Testis (tissue), 3 donors: Measurements from ENCODE around the gene STRN3. TPM values are rescaled to one million over a fixed set of nuclear protein-coding genes. Genes with fewer than 3 reads are reported as not detected.

Experiments used
- DNase-seq: peaks from one replicate; pipeline ENCODE4 v3.0.0-alpha.2; 2019
- H3K27ac ChIP-seq, 2 donors: fragments of 200-600 bp; sonication (generic); one replicate each; pipeline ENCODE4 v1.5.1; 2019
- H3K27me3 ChIP-seq: fragments of 200-600 bp; sonication (generic); one replicate; pipeline ENCODE4 v1.5.1; 2019
- H3K36me3 ChIP-seq: fragments of 200-600 bp; sonication (generic); one replicate; pipeline ENCODE4 v1.5.1; 2017; ENCODE audit warnings: low read depth; ENCODE audit errors: missing control alignments
- H3K4me1 ChIP-seq: fragments of 200-600 bp; sonication (generic); one replicate; pipeline ENCODE4 v1.5.1; 2019
- H3K4me3 ChIP-seq, 2 donors: fragments of 200-600 bp; sonication (generic); one replicate each; pipeline ENCODE4 v1.5.1; 2017 to 2019
- H3K9me3 ChIP-seq: fragments of 200-600 bp; sonication (generic); one replicate; pipeline ENCODE4 v1.5.1; 2017
- POLR2A ChIP-seq: fragments of 450-650 bp; IDR thresholded peaks from one replicate; pipeline ENCODE4 v1.6.1; 2017; ENCODE audit warnings: antibody characterized with exemption, mild to moderate bottlenecking, moderate library complexity
- WGBS, 2 donors: methylation state at CpG; one replicate each; pipeline ENCODE4 v1.1.5; 2018; 5-methylcytosine and 5-hydroxymethylcytosine counted together
- intact Hi-C: fragments of 100-400 bp; cut with DNase I; formaldehyde crosslinking; loops from one replicate; pipeline ENCODE4 v1.15.1; 2023; ENCODE audit warnings: low total_unique reads
- polyA plus RNA-seq: library from polyadenylated mRNA; stranded (reverse); fragments of 350-450 nt; fragmentation: Illumina TruSeq; extraction: RNeasy Lipid Tissue Mini Kit (QIAGEN cat#74804); gene quantifications from one replicate; pipeline ENCODE4 v1.2.3, GENCODE V29; 2014; ENCODE audit warnings: low read depth, low replicate concordance; ENCODE audit not compliant: insufficient read depth
- total RNA-seq, 2 donors: library from RNA; depleted of rRNA; stranded (reverse); fragments of >200 nt; gene quantifications; one replicate each; pipeline ENCODE4 v1.2.3, GENCODE V29; 2016
- TF ChIP-seq, protein P1 (sequence below), 3 experiments: fragments of 450-650 bp in 2 of 3; fragments of 200-600 bp in 1 of 3; sonication (generic) in 1 of 3; IDR thresholded peaks; one replicate each; pipeline ENCODE4 v1.5.1; 2016 to 2019; ENCODE audit warnings: antibody characterized with exemption in 3 of 3, mild to moderate bottlenecking in 2 of 3, moderate library complexity in 1 of 3

Gene STRN3
- total and polyA plus RNA-seq, 3 donors from 2014 or later: 35.1 to 65.2 (median 60.1) TPM

DNA sequence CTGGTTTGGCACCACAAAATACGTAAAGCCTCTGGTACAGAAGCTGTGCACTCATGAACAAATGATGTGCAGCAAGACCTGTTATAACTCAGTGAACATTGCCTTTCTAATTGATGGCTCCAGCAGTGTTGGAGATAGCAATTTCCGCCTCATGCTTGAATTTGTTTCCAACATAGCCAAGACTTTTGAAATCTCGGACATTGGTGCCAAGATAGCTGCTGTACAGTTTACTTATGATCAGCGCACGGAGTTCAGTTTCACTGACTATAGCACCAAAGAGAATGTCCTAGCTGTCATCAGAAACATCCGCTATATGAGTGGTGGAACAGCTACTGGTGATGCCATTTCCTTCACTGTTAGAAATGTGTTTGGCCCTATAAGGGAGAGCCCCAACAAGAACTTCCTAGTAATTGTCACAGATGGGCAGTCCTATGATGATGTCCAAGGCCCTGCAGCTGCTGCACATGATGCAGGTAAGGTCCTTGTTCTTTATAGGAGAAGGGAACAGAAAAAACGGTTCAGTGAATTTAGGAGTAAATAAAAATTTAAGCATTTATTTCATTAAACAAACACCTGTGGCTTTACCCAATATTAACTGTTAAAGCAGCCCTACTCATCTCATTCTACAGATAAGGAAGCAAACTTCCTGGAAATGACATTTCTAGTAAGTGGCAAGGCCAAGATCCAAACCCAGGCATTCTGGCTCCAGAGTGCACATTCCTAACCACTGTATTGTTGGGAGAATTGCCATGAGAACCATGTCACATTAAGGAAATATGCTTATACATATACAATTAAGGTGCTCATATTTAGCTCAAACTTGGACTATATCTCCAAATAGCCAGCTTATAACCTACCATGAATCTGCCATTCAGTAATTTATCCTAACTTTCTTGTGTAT is 140.1 kb downstream of the STRN3 start:
- TF ChIP-seq, protein P1, sequence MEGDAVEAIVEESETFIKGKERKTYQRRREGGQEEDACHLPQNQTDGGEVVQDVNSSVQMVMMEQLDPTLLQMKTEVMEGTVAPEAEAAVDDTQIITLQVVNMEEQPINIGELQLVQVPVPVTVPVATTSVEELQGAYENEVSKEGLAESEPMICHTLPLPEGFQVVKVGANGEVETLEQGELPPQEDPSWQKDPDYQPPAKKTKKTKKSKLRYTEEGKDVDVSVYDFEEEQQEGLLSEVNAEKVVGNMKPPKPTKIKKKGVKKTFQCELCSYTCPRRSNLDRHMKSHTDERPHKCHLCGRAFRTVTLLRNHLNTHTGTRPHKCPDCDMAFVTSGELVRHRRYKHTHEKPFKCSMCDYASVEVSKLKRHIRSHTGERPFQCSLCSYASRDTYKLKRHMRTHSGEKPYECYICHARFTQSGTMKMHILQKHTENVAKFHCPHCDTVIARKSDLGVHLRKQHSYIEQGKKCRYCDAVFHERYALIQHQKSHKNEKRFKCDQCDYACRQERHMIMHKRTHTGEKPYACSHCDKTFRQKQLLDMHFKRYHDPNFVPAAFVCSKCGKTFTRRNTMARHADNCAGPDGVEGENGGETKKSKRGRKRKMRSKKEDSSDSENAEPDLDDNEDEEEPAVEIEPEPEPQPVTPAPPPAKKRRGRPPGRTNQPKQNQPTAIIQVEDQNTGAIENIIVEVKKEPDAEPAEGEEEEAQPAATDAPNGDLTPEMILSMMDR (IDR thresholded peaks at IDR 0.05): no peak
- TF ChIP-seq POLR2A: no peak
- intact Hi-C loops: no loop called here
- Histone ChIP-seq H3K4me3 (no peak overlapping the region), H3K9me3 (no peaks in the 10 kb centered on the region), H3K4me1 (peaks cover 5% of the 10 kb centered on the region), H3K27me3 (no peaks in the 10 kb centered on the region), H3K36me3 (no peaks in the 10 kb centered on the region), H3K27ac (no peak overlapping the region)
- 90 to 92% methylated on average over 7 of the region's 7 CpGs for WGBS, 2 donors
- no peak for DNase-seq

DNA sequence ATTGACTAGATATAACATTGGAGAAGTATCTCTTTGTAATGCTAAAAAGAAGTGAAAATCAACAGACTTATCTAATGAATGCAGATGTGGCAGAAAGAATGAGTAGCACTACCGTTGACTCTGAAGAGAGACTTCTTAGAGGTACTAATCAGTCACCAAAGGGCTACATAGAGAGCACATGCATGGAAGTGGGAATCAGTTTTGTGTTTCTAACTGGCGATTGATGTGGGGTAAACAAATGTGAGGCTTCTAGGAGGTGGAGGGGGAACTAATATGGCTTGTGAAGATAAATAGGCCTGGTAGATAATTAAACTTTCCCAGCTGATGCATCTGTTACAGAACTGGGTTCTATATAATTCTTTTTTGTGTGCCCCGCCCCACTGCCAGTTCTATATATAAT is 141.3 kb downstream of the STRN3 start:
- H3K9me3 ChIP-seq: no peaks in the 10 kb centered on the region
- WGBS, 2 donors: 92 to 93% methylated on average over 3 of the region's 3 CpGs
- no peak overlapping the region for H3K4me3 ChIP-seq
- no peaks in the 10 kb centered on the region for H3K36me3 ChIP-seq
- H3K4me1 ChIP-seq: peaks cover 5% of the 10 kb centered on the region
- no peak for TF ChIP-seq POLR2A
- TF ChIP-seq, protein P1 (IDR thresholded peaks at IDR 0.05): no peak
- intact Hi-C loops: no loop called here
- no peaks in the 10 kb centered on the region for H3K27me3 ChIP-seq
- DNase-seq: no peak
- no peak overlapping the region for H3K27ac ChIP-seq

DNA sequence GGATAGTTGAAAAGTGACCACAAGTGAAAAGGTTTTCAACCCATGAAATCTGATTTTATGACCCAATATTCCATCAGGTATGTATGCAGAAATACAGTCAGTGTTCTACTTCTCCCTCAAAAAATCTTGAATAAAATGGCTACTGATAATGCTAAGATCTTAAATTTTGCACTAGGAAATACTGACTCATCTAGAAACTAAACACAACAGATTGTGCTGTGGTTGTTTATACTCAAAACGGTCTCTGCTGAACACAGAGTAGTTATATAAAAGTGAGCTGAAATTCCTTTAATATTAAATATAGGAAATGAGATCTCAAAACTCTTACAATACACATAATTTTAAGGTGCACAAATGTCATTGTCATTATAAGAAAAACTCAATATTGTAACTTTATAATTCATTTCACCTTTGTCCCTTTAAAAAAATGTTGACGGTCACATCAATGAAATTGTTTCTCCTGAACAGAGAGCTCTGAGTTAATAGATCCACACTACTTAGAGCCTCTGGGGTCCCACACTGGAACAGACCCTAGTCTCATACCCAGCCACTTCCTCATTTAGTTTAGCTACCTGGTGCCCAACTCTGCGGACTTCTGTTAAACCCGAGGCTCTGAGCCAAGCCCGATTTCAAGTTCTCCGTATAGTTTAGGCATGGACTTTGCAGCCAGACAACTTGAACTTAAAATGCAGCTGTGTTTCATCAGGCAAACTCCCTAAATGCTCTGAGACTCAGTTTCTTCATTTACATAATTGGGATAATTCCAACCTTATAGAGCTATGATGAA is 142.5 kb downstream of the STRN3 start:
- H3K27ac ChIP-seq: no peak overlapping the region
- 89 to 91% methylated on average over 6 of the region's 6 CpGs for WGBS, 2 donors
- intact Hi-C loops: no loop called here
- TF ChIP-seq, protein P1 (IDR thresholded peaks at IDR 0.05): no peak
- TF ChIP-seq POLR2A: no peak
- H3K9me3 ChIP-seq: no peaks in the 10 kb centered on the region
- no peak for DNase-seq
- H3K4me3 ChIP-seq: no peak overlapping the region
- H3K27me3 ChIP-seq: no peaks in the 10 kb centered on the region
- no peaks in the 10 kb centered on the region for H3K36me3 ChIP-seq
- no peaks in the 10 kb centered on the region for H3K4me1 ChIP-seq

DNA sequence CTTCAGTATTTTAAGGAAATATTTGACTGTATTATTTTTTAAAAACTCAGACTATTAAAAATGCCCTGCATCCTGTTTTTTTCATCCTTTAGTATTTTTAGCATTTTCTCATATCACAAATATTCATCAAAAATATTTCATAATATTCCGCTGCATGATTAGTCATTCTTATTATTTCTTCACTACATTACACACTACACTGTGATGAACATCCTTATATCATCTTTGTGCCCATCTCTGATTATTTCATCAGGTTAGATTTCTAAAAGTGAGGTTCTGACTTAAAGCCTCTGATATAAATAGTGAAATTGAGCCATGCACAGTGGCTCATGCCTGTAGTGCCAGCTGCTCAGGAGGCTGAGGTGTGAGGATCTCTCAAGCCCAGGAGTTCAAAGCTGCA is 143.7 kb downstream of the STRN3 start:
- TF ChIP-seq, protein P1 (IDR thresholded peaks at IDR 0.05): no peak
- no peak for TF ChIP-seq POLR2A
- 85 to 93% methylated on average over 1 of the region's 1 CpG for WGBS, 2 donors

More for the DNA sequence above, 143.7 kb downstream of the STRN3 start:
- no peak for DNase-seq
- intact Hi-C loops: no loop called here
- H3K27ac ChIP-seq: no peak overlapping the region
- no peak overlapping the region for H3K4me3 ChIP-seq
- no peaks in the 10 kb centered on the region for H3K27me3 ChIP-seq
- H3K9me3 ChIP-seq: no peaks in the 10 kb centered on the region
- H3K4me1 ChIP-seq: no peaks in the 10 kb centered on the region
- no peaks in the 10 kb centered on the region for H3K36me3 ChIP-seq
